ENCODE data around the gene MRPL27.

DNA sequence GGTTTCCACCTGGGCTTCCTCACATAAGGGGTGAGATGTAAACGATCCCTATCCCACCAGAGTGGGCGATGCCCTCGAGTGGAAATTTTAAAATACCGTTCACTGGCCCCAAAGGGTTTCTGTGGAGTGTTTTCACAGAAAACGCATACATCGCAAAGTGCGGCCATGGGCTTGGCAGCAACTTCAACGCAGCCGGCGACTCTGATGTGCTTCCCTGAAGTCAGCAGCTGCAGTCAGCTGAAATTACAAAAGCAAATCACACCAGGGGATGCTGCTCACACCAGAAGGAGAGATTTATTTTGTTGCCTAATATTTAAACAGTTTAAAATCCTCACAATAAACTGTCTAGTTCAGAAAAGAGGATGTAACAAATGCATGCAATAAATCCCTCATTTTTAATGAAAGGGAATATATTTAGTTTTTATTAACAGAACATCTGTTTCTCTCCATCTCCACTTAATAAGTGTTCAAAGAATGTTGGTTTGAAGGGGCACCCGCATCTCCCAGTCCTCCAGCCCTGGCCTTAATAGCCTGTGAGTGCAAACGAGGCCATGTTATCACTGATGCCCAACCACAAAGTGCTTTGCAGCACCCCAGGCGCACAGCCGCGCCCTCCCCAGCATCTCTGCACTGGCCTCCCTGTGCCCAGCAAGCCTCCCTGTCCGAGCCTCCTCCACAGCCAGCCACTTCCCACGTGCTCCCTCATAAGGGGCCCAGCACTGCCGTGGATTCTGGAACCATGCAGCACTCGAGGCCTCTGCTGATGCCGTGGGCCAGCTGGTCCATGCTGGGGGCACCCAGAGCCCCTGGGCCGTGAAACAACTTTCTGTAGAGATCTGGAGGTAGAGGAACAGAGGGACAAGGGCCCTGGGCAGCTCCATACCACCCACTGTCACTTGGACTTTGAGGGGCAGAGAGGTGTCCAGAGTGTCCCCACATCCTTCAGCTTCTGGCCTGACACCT, 44.3 kb downstream of the MRPL27 start:
- no peak for TF ChIP-seq CTCF (IDR thresholded peaks at IDR 0.05; ENCODE audit: low read depth, low read length)
- TF ChIP-seq EZH2phosphoT487 (IDR thresholded peaks at IDR 0.05; ENCODE audit: low read depth) = no peak
